GM18907 (cell line): ENCODE data around the gene MRPL2.
"Not testable (repeated sequence)": the region's sequence is repeated elsewhere in the genome, so short reads cannot be mapped to it uniquely, and the experiment has no call there.

Experiments used
- ATAC-seq: cut with Tn5 transposase; IDR thresholded peaks from one replicate; pipeline ENCODE4 v1.9.1; 2021; ENCODE audit warnings: mild to moderate bottlenecking, moderate library complexity; ENCODE audit not compliant: unreplicated experiment

The MRPL2 gene

DNA sequence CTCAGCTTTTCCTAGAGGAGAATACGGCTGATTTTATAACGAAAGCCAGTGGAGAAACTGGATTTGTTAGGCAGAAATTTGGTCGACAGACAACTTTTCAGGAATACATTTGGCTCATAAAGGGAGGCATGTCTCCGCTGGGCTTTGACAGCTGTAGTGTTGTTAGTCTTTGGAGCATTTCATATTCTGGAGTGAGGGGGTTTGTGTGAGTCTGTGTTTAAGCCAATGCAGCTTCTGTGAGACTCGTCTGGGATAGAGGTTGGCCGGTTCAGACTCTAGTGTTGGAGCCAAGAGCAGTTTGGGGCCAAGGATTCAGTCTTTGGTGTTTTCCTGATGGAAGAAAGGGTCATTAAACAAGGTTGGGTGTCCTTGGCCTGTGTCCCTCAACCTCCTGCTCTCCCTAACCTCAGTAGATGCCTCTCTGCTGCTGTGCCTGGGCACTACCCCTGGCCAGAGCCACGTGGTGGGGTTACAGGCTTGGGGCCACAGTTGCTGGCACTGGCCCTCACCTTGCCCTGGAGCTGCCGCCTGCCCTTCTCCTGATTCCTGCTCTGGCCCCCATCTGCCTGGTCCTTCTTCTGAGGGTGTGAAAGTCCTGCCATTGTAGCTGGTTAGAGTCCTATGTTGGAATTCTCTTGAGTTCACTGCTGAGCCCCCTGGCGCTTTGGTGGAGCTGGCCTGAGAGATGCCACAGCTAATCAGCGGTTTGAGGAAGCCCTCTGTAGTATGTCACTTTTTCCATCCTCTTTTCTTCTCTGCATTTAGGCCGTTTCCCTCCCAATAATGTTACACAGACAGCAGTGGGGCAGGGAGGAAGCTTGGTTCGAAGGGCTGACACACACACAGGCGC, 23.8 kb upstream of the MRPL2 start:
- ATAC-seq, result no peak

DNA sequence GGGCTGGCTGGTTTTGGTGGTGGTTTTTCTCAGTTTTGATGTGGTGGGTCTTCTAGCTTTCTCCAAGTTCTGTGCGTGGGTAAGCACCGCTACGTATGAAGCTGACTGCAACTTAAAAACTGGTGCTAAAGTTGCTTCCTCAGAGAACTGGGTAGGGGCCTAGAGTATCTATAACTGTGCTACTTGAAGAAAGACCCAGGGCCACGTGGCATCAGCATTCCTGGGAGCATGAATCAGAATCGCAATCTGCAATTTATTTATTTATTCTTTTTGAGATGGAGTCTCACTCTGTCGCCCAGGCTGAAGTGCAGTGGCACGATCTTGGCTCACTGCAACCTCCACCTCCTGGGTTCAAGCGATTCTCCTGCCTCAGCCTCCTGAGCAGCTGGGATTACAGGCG, 22.7 kb upstream of the MRPL2 start:
- not testable (repeated sequence) for ATAC-seq

GRCh38 chr6:43081043-43081442, 21.8 kb upstream of the MRPL2 start:
- no peak for ATAC-seq

DNA sequence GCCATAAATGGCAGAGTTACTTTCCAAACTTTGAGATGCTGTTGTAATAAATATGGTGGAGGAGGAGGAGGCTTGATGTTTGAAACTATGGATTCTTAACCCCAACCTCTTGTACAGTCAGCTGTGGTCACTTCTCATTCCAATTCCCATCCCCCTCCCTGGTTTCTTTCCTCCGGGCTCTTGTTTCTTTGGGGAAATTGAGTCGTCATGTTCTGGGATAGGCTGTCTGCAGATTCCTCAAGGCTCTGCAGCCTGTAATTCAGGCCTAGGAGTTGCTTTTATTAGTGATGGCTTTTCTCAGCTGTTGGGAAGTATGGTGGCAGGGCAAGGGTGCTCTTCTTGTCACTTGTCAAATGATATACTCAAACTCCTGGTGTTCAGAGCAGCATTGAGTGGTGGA, 19.5 kb upstream of the MRPL2 start:
- no peak for ATAC-seq

DNA sequence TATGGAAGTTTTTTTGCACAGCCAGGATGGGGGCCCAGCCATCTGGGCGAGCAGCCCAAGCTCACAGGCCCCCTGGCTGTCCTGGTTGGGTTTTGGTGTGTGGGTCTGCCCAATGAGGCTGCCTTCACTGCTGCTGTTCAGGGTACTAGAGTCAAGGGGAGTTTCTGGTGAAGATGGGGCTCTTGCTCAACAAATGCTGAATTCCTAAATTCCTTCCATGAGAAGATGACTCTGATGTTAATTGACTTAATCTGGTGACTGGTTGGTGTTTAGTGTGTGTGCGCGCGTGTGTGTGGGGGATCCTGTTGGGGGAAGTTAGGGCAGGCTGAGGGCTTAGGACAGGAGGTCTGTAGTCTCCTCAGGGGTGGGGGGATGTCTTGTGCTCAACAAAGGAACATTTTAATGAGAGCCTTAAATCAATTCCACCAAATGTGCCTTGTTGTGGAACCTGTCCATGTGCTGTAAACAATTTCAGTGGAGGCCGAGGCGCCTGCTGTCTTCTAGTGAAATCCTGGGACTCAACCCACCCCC, 18.8 kb upstream of the MRPL2 start:
- ATAC-seq, result no peak

DNA sequence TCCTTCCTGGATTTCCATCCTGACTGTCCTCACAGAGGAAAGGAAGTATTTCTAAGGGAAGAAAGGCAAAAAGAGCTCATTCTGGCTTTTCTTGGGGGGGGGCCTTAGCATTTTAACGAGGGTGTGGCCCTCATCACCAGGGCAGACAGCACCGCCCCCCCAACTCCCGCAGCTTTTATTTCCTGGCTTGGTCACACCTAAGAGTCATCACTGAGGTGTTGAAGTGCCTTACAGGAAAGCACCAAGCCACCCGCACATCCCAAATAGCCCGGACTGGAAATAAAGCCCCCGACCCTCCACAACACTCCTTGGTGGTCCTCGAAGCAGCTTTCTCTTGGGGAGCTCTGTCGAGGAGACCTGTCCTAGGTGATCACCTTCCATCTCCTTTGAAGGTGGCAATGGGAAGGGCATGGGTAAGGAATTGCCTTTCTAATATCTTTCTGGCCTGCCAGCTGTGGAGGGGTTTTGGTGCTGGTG, 18.1 kb upstream of the MRPL2 start:
- ATAC-seq, result no peak

DNA sequence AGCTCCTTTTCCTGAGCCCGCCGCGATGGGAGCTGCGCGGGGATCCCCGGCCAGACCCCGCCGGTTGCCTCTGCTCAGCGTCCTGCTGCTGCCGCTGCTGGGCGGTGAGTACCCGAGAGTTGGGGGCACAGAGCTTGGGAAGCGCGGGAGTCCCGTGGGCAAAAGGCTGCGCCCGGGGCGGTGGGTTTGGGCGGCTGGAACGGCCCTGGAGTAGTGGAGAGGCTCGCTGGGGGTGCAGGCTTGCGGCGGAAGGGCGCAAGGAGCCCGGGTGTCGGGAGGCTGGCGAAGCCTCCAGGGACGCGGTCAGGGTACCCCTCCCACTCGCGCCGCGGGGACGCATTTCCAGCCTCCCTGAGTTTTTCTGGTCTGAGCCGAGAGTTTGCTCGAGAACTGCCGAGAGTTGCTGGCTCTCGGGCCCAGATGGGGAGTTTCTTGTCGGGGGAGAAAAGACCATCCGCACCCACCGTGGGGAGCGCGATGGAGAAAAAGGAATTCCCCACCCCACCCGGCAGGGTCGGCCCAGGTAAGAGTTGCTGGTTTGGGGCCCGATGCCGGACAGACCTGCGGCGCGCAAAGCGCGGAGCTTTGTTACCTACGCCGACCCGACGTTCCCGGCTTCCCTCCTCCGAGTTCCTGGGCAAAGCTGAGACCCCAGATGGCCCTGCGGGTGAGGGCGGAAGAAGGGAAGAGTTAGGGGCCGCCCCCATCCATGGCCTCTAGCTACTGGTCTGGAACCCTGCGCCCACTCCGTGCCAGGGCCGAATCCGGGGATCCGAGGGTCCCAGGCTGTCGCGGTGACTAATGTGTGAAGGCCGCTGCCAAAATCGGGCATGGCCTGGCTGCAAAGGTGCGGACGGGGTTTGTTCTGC, 17.5 kb upstream of the MRPL2 start:
- ATAC-seq, result no peak

DNA sequence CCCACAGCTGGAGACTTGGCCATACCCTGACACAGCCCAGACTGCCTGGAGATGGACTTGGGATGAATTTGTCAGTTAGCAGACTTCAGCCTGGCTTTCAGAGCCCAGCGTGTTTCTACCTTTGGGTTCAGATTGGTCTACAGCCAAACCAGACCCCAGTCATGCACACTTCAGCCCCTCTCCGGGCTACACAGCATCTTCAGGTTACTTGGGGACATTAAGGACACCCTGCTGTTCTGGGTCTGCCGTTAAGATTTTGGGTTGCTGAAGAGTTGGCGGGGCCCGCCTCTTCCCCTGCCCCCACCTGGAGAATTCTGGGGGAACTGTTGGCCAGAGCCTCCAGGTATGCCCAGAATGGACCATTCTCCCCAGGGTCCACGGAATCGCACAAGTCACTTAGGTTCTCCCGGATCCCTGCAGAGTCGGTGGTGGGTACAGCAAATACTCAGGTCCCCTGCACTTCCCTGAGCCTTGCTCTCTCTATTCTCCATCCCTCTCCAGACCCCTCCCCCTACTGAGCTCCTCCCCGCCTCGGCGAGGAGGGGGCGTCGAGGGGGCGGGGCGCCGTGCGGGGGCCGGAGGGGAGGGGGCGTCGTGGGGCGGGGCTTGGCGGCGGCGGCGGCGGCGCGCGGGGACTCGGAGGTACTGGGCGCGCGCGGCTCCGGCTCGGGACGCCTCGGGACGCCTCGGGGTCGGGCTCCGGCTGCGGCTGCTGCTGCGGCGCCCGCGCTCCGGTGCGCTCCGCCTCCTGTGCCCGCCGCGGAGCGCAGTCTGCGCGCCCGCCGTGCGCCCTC, 16.6 kb upstream of the MRPL2 start, which contains the start of gene PTK7:
Gene PTK7, plus strand, starts transcription at position 645 of the 794 bp plus-strand sequence. CDS start 175 bp downstream, outside the sequence.
- no peak for ATAC-seq

GRCh38 chr6:43074847-43075669, 15.8 kb upstream of the MRPL2 start:
- no peak for ATAC-seq

DNA sequence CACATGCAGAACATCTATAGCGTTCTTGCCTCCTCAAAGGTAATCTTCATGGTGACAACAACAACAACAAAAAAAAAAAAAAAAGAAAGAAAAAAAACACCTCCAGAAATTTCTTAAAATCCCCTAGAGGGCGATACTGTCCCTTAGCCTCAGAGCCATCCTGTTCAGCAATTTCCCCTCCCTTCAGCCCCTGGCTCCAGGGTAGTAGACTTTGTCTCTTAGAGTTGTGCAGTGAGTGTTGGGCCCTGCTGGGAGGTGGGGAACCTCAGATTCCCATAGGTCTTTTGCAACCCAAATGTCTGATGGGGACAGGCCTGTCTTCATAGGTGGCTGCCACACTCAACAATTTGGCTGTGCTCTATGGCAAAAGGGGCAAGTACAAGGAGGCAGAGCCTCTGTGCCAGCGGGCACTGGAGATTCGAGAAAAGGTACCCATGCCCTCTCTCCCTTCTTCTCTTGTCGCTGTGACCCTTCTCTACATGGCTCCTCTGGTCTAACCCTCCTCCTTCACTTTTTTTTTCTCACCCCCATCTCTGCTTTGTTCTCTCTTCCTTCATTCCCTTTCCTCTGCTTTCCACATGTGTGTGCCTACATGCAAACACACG, 10.9 kb upstream of the MRPL2 start:
- no peak for ATAC-seq

DNA sequence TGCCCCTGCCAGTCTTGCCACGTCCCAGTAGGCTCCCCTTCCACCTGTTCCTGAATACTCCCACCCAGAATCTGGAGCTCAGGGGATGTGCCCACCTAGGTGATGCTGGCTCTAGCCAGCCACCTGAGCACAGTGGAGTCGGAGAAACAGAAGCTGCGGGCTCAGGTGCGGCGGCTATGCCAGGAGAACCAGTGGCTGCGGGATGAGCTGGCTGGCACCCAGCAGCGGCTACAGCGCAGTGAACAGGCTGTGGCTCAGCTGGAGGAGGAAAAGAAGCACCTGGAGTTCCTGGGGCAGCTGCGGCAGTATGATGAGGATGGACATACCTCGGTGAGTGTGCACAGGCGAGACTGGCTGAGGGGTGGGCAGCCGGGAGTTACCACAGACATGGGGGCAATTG, 3.6 kb upstream of the MRPL2 start:
- no peak for ATAC-seq

DNA sequence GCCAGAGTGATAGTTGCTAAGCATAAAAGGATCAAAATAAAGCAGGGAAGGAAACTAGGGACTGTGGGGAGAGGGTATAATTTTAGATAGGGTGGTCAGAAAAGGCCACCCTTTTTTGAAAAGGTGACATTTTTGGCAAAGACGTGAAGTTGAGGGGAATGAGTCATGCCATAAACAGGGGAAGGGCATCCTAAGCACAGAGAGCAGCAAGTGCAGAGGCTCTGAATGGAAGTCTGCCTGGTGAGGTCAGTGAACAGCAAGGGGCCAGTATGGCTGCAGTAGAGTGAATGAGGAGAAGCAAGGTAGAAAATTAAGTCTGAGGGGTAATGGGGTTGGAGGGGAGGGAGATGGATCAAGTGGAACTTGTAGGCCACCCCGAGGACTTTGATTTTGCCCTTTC, 2.6 kb upstream of the MRPL2 start:
- ATAC-seq, result no peak

- no peak for ATAC-seq
These were observed 1.8 kb upstream of the MRPL2 start for GRCh38 chr6:43060755-43061633.

- no peak for ATAC-seq
These were observed 960 bp upstream of the MRPL2 start for GRCh38 chr6:43060034-43060754.

DNA sequence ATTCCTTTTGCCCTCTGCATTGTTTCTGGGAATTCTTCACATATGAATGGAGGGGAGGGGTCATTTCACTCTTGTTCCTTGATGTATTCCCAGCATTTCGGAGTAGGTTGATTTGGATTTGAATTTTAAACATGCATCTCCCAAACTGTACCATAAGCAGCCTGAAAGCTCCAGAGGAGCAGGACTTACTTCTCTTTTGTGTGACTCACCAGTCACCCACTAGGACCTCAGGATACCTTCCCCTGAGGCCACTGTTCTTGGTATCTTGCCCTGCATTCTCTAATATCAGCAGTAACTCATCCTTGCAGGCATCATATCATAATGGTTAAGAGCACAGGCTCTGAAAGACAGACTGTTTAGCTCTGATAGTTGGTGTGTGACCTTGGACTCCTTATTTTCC, 703 bp downstream of the MRPL2 start:
- no peak for ATAC-seq

DNA sequence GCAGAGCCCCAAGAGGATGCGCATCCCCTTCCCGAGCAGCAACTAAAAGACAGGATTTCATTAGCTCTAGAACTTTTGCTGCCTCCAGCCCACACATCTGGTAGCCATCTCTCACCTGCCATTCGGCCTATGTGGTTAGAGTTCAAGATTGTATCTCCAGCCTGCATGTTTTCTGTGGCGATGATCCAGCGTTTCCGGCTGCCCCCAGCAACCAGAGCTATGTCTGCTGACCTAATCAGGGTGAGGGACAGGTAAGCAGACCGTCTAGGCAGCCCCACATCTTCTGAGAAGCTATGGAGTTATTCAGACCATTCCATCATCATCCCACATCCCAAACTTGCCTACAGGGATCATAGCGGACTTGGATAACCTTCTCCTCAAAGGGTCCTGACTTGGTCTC, 3.3 kb downstream of the MRPL2 start:
- no peak for ATAC-seq

GRCh38 chr6:43054206-43054943, 4.9 kb downstream of the MRPL2 start:
- ATAC-seq, result no peak
